Measurements from ENCODE around the gene ASPM.

The ASPM gene

DNA sequence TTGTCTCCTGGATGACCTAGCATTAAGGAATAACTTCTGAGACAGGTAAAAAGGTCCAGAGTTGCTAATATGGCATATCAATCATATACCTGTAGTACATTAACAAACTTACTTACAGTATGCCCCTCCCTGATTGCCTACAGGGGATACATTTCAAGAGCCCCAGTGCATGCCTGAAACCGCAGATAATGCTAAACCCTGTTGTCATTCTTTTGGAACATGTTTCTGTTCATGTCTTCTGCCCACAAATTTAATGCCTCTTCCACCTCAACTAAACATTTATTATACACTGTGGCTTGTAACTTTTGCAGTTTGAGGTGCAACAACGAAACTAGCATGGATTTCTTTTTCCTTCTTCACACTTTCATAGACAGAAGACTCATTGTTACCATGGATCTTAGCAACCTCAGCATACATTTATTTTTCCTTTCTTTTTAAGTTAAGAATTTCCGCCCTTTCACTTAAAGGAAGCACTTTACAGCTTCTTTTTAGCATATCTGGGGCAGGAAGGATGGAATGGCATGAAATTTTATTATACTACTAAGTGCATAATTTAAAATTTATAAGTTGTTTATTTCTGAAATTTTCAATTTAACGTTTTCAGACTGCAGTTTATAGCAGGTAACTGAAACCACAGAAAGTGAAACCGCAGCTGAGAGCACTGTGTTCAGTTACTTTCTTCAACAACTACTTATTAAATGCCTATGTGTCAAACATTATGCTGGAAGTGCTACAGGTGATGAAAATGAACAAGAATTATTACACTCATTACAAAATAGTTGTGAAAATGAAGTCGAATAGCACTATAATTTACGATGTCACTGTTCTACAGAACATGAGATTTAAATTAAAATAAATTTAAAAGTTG lies 104.7 kb downstream of the ASPM start:
- TF ChIP-seq ZFP3 (CRISPR knock-in tag; IDR thresholded peaks at IDR 0.05), result no peak
- TF ChIP-seq ZFP30 (CRISPR knock-in tag; IDR thresholded peaks at IDR 0.05), result no peak
- TF ChIP-seq ZNF70 (CRISPR knock-in tag; IDR thresholded peaks at IDR 0.05), result no peak
- TF ChIP-seq OSR1 (CRISPR knock-in tag; IDR thresholded peaks at IDR 0.05), result no peak
- TF ChIP-seq GLIS3 (CRISPR knock-in tag; IDR thresholded peaks at IDR 0.05), result no peak
- TF ChIP-seq, protein P1, sequence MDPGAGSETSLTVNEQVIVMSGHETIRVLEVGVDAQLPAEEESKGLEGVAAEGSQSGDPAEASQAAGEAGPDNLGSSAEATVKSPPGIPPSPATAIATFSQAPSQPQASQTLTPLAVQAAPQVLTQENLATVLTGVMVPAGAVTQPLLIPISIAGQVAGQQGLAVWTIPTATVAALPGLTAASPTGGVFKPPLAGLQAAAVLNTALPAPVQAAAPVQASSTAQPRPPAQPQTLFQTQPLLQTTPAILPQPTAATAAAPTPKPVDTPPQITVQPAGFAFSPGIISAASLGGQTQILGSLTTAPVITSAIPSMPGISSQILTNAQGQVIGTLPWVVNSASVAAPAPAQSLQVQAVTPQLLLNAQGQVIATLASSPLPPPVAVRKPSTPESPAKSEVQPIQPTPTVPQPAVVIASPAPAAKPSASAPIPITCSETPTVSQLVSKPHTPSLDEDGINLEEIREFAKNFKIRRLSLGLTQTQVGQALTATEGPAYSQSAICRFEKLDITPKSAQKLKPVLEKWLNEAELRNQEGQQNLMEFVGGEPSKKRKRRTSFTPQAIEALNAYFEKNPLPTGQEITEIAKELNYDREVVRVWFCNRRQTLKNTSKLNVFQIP (CRISPR knock-in tag; IDR thresholded peaks at IDR 0.05; ENCODE audit: borderline replicate concordance, low read depth), result no peak
- no peak for TF ChIP-seq CSDC2 (CRISPR knock-in tag; IDR thresholded peaks at IDR 0.05)
- peak; percentile 77 for ATAC-seq

DNA sequence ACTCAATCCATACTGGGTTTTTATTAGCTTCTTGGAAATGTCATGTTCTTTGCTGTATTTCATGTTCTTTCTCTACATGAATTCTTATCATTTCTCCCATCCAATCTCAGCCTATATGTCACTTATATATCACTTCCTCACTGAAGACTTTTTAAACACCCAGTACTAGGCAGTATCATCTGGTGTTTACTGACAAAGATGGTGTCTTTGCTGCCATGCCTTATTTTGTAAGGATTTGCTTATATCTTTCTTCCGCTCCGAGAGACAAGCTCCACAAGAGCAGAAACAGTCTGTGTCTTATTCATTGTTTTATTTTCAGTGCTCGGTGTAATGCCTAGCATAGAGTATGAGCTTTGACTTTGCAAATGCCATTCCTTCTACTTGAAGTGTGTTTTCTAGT lies 109.6 kb downstream of the ASPM start:
- no peak for TF ChIP-seq BACH2 (CRISPR knock-in tag; IDR thresholded peaks at IDR 0.05; ENCODE audit: borderline replicate concordance)
- TF ChIP-seq ARNTL (CRISPR knock-in tag; IDR thresholded peaks at IDR 0.05; ENCODE audit: borderline replicate concordance, low read depth), result no peak
- no peak for TF ChIP-seq ZFP3 (CRISPR knock-in tag; IDR thresholded peaks at IDR 0.05)
- ATAC-seq, result no peak

DNA sequence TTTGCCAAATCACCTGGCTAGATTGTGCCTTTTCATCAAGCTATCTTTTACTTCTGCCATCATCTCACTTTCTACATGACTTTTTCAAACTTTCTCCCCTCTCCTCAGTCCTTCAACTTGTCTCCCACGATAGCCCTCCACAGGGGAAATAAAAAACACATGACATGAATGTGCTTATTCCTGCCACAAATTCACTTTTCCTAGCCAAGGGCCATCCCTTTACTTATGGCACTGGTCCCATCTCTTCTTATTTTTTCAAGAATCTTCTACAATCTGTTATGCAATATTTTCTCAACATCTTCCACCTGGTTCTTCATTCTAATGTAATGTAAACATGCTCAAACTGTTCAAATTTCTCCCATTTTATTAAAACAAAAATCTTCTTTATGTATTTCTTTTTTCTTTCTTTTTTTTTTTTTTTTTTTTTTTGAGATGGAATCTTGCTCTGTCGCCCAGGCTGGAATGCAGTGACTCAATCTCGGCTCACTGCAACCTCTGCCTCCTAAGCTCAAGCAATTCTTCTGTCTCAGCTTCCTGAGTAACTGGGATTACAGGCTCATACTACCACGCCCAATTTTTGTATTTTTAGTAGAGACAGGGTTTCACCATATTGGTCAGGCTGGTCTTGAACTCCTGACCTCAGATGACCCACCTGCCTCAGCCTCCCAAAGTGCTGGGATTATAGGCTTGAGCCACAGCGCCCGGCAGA lies 111.7 kb downstream of the ASPM start:
- peak; percentile 93 for ATAC-seq

All from SK-N-SH treated with all-trans-retinoic acid at 6 μM for 48 hours (cell line).